H9 (cell line): Measurements from ENCODE around the gene DAB1. TPM values are rescaled to one million over a fixed set of nuclear protein-coding genes. Genes with fewer than 3 reads are reported as not detected.

Experiments used
- DNase-seq: peaks from one replicate; pipeline ENCODE4 v3.0.0-alpha.2; 2017
- H2AFZ ChIP-seq: one replicate; pipeline ENCODE4 v1.6.1; 2013; ENCODE audit warnings: mild to moderate bottlenecking, low read length, control low read depth, moderate library complexity
- H2AK5ac ChIP-seq: 2 replicates; pipeline ENCODE4 v1.6.1; 2013; ENCODE audit warnings: low read length, control low read depth, mixed read lengths; ENCODE audit not compliant: insufficient read length
- H2BK120ac ChIP-seq: one replicate; pipeline ENCODE4 v1.6.1; 2013; ENCODE audit warnings: low read depth, mild to moderate bottlenecking, low read length, control low read depth, inconsistent platforms; ENCODE audit not compliant: poor library complexity, severe bottlenecking
- H2BK12ac ChIP-seq: 2 replicates; pipeline ENCODE4 v1.6.1; 2013; ENCODE audit warnings: low read length, control low read depth, mixed read lengths, low read depth; ENCODE audit not compliant: insufficient read length
- H2BK15ac ChIP-seq: 2 replicates; pipeline ENCODE4 v1.6.1; 2013; ENCODE audit warnings: low read depth, low read length, control low read depth
- H2BK20ac ChIP-seq: one replicate; pipeline ENCODE4 v1.6.1; 2013; ENCODE audit warnings: low read depth, mild to moderate bottlenecking, low read length, control low read depth, inconsistent platforms; ENCODE audit not compliant: poor library complexity, severe bottlenecking
- H2BK5ac ChIP-seq: 2 replicates; pipeline ENCODE4 v1.6.1; 2013; ENCODE audit warnings: low read length, control low read depth, mixed read lengths; ENCODE audit not compliant: insufficient read length
- H3K14ac ChIP-seq: 2 replicates; pipeline ENCODE4 v1.6.1; 2013; ENCODE audit warnings: low read length, control low read depth; ENCODE audit not compliant: insufficient read depth
- H3K18ac ChIP-seq: 2 replicates; pipeline ENCODE4 v1.6.1; 2013; ENCODE audit warnings: low read depth, mild to moderate bottlenecking, mixed read lengths, low read length, control low read depth; ENCODE audit not compliant: insufficient read length
- H3K23ac ChIP-seq: 2 replicates; pipeline ENCODE4 v1.6.1; 2013; ENCODE audit warnings: low read length, control low read depth, mixed read lengths, low read depth; ENCODE audit not compliant: insufficient read length
- H3K23me2 ChIP-seq: 2 replicates; pipeline ENCODE4 v1.6.1; 2013; ENCODE audit warnings: low read depth, mild to moderate bottlenecking, mixed read lengths, low read length, control low read depth; ENCODE audit not compliant: insufficient read length, poor library complexity, severe bottlenecking
- H3K27ac ChIP-seq: 2 replicates; pipeline ENCODE4 v1.5.1; 2013; ENCODE audit warnings: low read length, control low read depth, mixed read lengths, low read depth; ENCODE audit not compliant: insufficient read length
- H3K27me3 ChIP-seq: 2 replicates; pipeline ENCODE4 v1.6.1; 2013; ENCODE audit warnings: low read length, control low read depth, inconsistent platforms; ENCODE audit not compliant: insufficient read depth
- H3K4ac ChIP-seq: 2 replicates; pipeline ENCODE4 v1.6.1; 2013; ENCODE audit warnings: low read depth, mild to moderate bottlenecking, control low read depth, inconsistent platforms, low read length, moderate library complexity
- H3K4me1 ChIP-seq: 2 replicates; pipeline ENCODE4 v1.6.1; 2013; ENCODE audit warnings: low read length, control low read depth, inconsistent platforms; ENCODE audit not compliant: insufficient read depth
- H3K4me2 ChIP-seq: 2 replicates; pipeline ENCODE4 v1.6.1; 2013; ENCODE audit warnings: low read length, control low read depth, mixed read lengths; ENCODE audit not compliant: insufficient read length, insufficient read depth
- H3K56ac ChIP-seq: 2 replicates; pipeline ENCODE4 v1.6.1; 2013; ENCODE audit warnings: low read depth, mild to moderate bottlenecking, mixed read lengths, low read length, control low read depth; ENCODE audit not compliant: insufficient read length
- H3K79me1 ChIP-seq: 2 replicates; pipeline ENCODE4 v1.6.1; 2013; ENCODE audit warnings: low read depth, mild to moderate bottlenecking, moderate library complexity, low read length, control low read depth, inconsistent platforms; ENCODE audit not compliant: insufficient read depth, poor library complexity, severe bottlenecking
- H3K79me2 ChIP-seq: 2 replicates; pipeline ENCODE4 v1.6.1; 2013; ENCODE audit warnings: low read length, control low read depth, inconsistent platforms; ENCODE audit not compliant: insufficient read depth
- H3K9ac ChIP-seq: 2 replicates; pipeline ENCODE4 v1.6.1; 2013; ENCODE audit warnings: low read length, control low read depth, mixed read lengths; ENCODE audit not compliant: insufficient read length; ENCODE audit errors: extremely low read depth
- H3K9me3 ChIP-seq: one replicate; pipeline ENCODE4 v1.6.1; 2013; ENCODE audit warnings: low read depth, low read length, inconsistent platforms; ENCODE audit not compliant: control insufficient read depth
- H3T11ph ChIP-seq: one replicate; pipeline ENCODE4 v1.6.1; 2013; ENCODE audit warnings: mild to moderate bottlenecking, low read length, control low read depth, inconsistent platforms
- H4K20me1 ChIP-seq: one replicate; pipeline ENCODE4 v1.6.1; 2013; ENCODE audit not compliant: control insufficient read depth, insufficient read length, insufficient read depth
- H4K5ac ChIP-seq: 2 replicates; pipeline ENCODE4 v1.6.1; 2013; ENCODE audit warnings: low read depth, mild to moderate bottlenecking, mixed read lengths, low read length, control low read depth; ENCODE audit not compliant: insufficient read length
- H4K8ac ChIP-seq: replicated peaks from 2 replicates; pipeline ENCODE4 v1.6.1; 2013; ENCODE audit warnings: low read length, control low read depth, mixed read lengths, low read depth; ENCODE audit not compliant: insufficient read length
- H4K91ac ChIP-seq: 2 replicates; pipeline ENCODE4 v1.6.1; 2013; ENCODE audit warnings: low read depth, mild to moderate bottlenecking, moderate library complexity, mixed read lengths, low read length, control low read depth; ENCODE audit not compliant: insufficient read length
- H3K27ac Mint-ChIP-seq, 3 experiments: 2 replicates in 2 of 3; 3 replicates in 1 of 3; pipeline ENCODE4 v1.8.0; 2020 to 2021; ENCODE audit warnings: mixed read lengths in 3 of 3, mild to moderate bottlenecking in 1 of 3, moderate library complexity in 1 of 3
- H3K27me3 Mint-ChIP-seq: 2 replicates; pipeline ENCODE4 v1.8.0; 2021; ENCODE audit warnings: low read depth, mild to moderate bottlenecking, moderate library complexity, mixed read lengths
- H3K36me3 Mint-ChIP-seq, 3 experiments: 2 replicates in 2 of 3; 3 replicates in 1 of 3; pipeline ENCODE4 v1.8.0; 2020 to 2021; ENCODE audit warnings: low read depth in 3 of 3, mixed read lengths in 3 of 3; ENCODE audit not compliant: insufficient read depth in 1 of 3
- H3K4me1 Mint-ChIP-seq, 2 experiments: 2 replicates each; pipeline ENCODE4 v1.8.0; 2020; ENCODE audit warnings: mixed read lengths in 2 of 2
- H3K4me3 Mint-ChIP-seq, 2 experiments: 2 replicates in 1 of 2; 3 replicates in 1 of 2; pipeline ENCODE4 v1.8.0; 2020 to 2021; ENCODE audit warnings: mild to moderate bottlenecking in 2 of 2, mixed read lengths in 2 of 2, moderate library complexity in 1 of 2
- H3K9me3 Mint-ChIP-seq, 2 experiments: 2 replicates in 1 of 2; 3 replicates in 1 of 2; pipeline ENCODE4 v1.8.0; 2020; ENCODE audit warnings: mild to moderate bottlenecking in 2 of 2, mixed read lengths in 2 of 2, moderate library complexity in 1 of 2
- CTCF ChIP-seq: fragments of 200-600 bp; sonication (generic); conservative IDR thresholded peaks from 3 replicates; pipeline ENCODE4 v1.8.0; 2021; ENCODE audit warnings: antibody characterized with exemption, mild to moderate bottlenecking
- WGBS: extraction: QIAGEN DNeasy Blood & Tissue Kit; methylation state at CpG from one replicate; pipeline ENCODE4 v1.1.7; 2013; ENCODE audit warnings: missing lambda C conversion rate, low lambda C conversion rate, mixed read lengths; ENCODE audit not compliant: insufficient read length; ENCODE audit errors: extremely low coverage; 5-methylcytosine and 5-hydroxymethylcytosine counted together
- total RNA-seq: library from RNA; stranded (reverse); gene quantifications from 2 replicates; pipeline ENCODE4 v1.2.1, GENCODE V29; 2021

Gene DAB1
- total RNA-seq, 1 experiment from 2014 or later: 9.3 TPM

DNA sequence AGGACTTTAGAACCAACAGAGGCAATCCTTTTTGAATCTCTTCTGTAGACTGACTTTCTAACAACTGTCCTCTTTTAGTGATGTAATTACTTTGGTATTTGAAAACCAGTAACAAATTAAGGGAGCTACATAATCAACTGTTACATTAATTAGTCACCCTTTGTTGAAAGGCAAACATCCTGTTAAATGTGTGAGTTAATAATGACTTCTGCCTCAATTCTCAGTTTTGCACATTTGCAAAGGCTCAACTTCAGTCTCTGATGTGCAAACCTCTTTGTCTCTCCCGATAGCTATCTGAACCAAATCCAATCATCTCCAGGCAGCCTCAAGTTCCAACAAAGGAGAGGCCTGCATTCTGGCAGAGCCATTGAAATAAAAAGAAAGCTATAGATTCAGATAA lies 322.7 kb downstream of the DAB1 start:
- Mint-ChIP-seq H3K27ac (no peak overlapping the region), H3K27me3 (peaks cover 2% of the 10 kb centered on the region; the same call in 1 of the 2 replicates), H3K9me3 (no peaks in the 10 kb centered on the region), H3K4me3 (no peak overlapping the region), H3K4me1 (peaks cover 48 to 55% of the 10 kb centered on the region in 2 experiments), H3K36me3 (no peaks in the 10 kb centered on the region)
- Histone ChIP-seq H4K20me1 (no peaks in the 10 kb centered on the region), H3K23me2 (no peaks in the 10 kb centered on the region), H3K79me1 (no peaks in the 10 kb centered on the region), H2BK120ac (no peak overlapping the region), H4K8ac (no peak overlapping the region), H3K79me2 (no peaks in the 10 kb centered on the region), H2BK12ac (no peak overlapping the region), H3K18ac (no peak overlapping the region), H2BK15ac (no peak overlapping the region), H3K4me1 (peaks cover 3% of the 10 kb centered on the region; the same call in 1 of the 2 replicates), H2AK5ac (no peak overlapping the region), H2BK5ac (no peak overlapping the region), H3K9ac (no peak overlapping the region), H3T11ph (no peak overlapping the region), H3K4me2 (no peak overlapping the region), H2BK20ac (no peak overlapping the region), H2AFZ (no peak overlapping the region), H3K14ac (no peak overlapping the region), H3K27ac (no peak overlapping the region), H3K23ac (no peak overlapping the region), H3K56ac (no peak overlapping the region), H3K4ac (no peak overlapping the region), H4K5ac (no peak overlapping the region), H3K27me3 (no peaks in the 10 kb centered on the region; the same call in 1 of the 2 replicates), H3K9me3 (no peaks in the 10 kb centered on the region), H4K91ac (no peak overlapping the region)
- no peak for DNase-seq
- TF ChIP-seq CTCF: no peak
- WGBS: no CpG with 5 or more reads among the region's 1 CpG
